Stimulated activated CD4-positive, alpha-beta T cell treated with anti-CD3 and anti-CD28 coated beads, Interleukin-2, amount 100 ng/mL, for 48 hours (primary cell): ENCODE results near the gene GCGR.

Source experiments
- DNase-seq, 2 donors: peaks; one replicate each; pipeline ENCODE4 v3.0.0-alpha.2; 2020

GCGR gene

DNA sequence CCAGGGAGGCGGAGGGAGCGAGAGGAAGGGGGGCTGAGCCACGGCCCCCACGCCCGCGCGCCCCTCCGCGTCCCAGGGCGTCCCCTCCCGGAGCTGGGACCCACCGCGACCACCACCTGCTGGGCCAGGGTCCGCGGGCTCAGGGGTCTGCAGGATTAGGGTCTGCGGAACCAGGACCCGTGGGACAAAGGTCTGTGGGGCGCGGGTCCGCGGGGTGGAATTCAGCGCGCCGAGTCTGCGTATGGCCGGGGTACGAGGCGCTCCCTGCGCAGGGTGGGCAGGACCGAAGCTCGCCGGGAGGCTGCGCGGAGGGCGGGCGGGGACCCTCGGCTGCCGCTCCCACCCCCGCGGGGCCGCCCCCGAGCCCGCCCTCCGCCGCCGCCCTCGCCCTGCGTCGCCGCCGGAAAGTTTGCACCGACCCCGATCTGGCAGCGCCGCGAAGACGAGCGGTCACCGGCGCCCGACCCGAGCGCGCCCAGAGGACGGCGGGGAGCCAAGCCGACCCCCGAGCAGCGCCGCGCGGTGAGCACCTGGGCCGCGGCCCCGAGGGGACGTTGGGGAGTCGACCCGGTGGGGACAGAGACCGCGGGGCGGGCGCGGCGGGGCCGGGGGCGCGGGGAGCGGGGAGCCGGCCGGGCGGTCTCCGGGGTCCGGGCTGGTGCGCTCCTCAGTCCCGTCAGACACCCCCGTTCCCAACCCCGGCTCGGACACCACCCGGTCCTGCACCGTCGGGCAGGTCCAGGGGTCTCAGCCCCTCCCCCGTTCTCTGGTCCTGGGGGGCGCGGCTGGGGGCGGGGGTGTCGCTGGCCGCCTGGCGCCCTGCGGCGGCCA is at the start of gene GCGR:
Gene GCGR, plus strand, starts transcription at position 423 of the 831 bp plus-strand sequence. CDS start 4,869 bp downstream, outside the sequence.
- no peak for DNase-seq

DNA sequence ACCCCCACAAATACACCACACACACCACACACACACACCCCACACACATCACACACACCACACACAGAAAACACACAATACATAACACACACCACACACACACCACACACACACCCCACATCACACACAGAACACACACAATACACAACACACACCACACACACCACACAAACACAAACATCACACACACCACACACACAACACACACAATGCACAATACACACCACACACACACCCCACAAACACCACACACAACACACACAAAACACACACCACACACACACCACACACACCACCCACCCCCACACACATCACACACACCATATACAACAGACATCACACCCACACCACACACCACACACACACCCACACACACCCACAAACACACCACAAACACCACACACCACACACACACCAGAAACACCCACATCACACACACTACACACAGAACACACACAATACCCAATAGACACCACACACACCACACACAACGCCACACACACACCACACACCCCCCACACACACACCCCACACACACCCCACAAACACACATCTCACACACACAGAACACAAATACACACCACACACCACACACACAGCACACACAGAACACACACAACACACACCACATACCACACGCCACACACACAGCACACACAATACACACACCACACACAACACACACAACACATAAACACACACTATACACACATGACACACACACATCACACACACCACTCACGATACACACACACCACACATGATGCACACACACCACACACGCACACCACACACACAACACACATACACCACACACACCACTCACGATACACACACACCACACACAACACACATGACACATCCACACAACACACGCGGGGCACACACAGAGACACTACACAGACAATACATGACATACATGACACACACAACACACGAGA is 11.0 kb upstream of the GCGR start:
- DNase-seq, result no peak

DNA sequence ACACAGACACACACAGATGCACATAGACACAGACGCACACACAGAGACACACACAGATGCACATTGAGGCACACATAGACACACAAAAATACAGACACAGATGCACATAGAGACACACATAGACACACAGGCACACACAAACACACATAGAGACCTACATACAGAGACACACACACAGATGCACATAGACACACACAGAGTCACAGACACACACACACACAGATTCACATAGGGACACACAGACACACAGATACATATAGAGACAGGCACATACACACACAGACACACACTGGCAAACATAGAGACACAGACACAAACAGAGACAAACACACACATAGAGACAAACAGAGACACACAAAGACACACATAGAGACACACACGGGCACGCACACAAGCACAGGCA is 9.9 kb upstream of the GCGR start:
- DNase-seq, result no peak

DNA sequence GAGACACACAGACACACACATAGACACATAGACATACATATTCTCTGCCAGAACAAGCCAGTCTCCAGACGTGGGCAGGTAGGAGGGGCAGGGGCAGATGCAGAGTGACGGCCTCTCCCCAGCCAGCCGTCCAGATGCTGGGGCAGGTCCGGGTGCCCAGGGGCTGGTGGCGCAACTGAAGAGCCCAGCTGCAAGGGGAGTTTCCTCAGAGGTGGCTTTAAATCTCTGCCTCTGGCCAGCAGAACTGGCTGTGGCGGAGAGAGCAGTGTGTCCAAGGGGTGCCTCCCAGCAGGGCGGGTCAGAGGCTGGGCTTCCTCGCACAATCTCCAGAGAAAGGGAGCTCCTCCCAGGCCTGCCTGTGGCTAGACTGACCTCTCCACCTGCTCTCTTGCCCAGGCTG is 9.4 kb upstream of the GCGR start:
- no peak for DNase-seq

DNA sequence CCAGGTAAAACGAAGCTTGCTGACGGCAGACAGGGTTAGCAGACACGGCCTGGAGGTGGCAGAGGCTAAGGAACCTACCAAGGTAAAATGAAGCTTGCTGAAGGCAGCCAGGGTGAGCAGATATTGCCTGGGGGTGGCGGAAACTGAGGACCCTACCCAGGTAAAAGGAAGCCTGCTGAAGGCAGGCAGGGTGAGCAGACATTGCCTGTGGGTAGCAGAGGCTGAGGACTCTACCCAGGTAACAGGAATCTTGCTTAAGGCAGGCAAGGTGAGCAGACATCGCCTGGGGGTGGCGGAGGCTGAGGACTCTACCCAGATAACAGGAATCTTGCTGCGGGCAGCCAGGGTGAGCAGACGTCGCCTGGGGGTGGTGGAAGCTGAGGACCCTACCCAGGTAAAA is 2.6 kb upstream of the GCGR start:
- no peak for DNase-seq

DNA sequence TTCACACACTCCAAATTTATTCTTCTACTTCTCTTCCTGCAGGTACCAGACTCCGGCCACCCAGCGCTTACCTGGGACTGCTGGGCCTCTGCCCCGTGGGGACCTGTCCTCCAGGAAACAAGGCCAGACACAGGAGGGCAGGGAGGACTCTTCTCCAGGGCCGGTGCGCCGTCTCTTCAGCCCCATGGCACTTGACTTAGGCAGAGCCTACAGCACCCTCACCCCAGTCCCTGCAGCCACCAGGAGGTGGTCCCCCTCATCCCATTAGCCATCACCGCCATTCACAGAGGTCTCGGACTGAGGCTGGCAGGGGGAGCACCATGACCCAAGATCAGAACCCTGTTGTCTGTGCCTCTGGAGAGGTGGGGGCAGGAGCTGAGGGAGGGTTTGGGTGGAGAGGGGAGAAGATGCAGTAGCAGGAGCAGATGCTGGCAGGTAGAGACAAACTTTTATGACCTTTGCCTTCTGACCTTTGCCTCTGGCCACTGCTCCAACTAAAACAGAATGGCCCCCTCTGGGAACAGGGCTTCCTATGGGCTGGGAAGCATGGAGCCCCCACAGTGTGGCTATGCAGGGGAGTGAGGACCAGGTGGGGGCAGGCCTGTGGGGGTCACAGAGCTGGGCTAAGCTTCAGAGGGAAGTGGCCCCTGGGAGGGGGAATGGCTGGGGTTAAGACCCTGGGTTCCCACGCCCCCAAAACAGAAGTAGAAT is 1.7 kb upstream of the GCGR start:
- no peak for DNase-seq

DNA sequence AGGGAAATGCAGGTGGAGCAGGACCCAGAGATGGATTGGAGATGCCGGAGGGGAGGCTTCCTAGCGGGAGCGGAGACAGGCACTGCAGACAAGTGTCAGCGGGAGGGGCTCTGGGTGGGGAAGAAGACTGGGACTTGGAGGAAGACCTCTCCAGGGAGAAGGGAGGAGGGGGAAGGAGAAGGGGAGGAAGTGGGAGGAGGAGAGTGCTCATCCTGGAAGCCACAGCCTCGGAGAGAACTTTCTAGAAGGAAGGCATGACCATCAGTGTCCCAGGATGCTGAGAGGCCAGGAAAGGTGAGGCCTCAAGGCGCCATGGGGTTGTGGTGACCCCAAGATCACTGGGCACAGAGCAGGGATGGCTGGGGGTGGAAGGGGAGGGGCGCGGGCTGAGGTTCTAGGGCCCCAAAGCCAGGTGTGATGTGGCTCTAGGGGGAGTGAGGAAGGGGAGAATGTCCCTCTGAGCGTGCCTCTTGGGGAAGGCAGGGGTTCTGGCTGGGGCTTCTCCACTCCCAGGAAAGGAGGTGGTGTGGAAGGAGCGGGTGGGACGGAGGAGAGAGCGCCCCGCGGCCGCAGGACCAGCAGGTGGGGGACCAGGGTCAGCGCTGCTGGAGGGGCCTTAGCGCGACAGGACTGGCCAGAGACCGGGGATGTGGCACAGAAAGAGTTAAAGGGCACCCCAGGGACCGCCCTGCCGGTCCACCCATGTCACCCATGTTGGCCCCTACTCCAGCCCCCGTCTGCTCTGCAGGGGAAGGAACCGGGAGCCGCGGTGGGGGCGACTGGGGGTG is 900 bp upstream of the GCGR start:
- no peak for DNase-seq

DNA sequence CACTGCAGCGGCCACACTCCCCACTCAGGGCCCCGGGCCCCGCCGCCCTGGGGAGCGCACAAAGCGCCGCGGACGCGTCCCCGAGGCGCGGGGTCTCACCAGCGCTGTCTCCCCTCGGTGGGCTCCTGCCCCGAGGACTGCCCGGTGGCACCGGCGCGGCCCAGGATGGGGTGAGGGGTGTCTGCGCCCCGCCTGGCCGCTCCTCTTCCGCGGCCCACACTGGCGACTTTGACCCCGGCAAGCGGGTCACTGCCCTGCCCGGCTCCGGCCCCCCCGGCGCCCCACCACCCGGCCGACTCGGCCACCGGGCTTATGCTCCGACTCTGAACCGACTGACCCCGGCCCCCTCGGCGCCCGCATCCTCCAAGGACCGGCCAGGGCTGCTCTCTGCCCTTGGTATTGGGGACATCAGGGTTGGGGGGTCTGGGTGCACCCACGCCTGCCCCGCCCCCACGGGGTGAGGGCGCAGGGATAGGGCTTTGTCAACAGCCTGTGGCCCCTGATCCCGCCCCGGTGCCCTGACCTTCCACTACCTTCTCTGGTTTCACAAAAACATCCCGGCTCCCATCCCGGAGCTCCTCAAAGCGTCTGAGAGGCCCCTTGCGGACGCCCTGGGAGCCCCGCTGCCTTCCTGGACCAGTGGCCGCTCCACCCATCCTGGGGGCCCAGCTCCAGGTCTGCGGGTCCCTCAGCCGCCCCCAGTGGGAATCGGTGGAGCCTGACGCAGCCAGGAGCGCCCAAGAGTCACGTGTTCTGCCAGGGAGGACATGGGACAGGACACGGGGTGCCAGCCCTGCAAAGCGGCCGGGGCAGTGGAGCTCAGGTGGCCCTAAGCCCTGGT is 829 bp downstream of the GCGR start:
- DNase-seq, result no peak

DNA sequence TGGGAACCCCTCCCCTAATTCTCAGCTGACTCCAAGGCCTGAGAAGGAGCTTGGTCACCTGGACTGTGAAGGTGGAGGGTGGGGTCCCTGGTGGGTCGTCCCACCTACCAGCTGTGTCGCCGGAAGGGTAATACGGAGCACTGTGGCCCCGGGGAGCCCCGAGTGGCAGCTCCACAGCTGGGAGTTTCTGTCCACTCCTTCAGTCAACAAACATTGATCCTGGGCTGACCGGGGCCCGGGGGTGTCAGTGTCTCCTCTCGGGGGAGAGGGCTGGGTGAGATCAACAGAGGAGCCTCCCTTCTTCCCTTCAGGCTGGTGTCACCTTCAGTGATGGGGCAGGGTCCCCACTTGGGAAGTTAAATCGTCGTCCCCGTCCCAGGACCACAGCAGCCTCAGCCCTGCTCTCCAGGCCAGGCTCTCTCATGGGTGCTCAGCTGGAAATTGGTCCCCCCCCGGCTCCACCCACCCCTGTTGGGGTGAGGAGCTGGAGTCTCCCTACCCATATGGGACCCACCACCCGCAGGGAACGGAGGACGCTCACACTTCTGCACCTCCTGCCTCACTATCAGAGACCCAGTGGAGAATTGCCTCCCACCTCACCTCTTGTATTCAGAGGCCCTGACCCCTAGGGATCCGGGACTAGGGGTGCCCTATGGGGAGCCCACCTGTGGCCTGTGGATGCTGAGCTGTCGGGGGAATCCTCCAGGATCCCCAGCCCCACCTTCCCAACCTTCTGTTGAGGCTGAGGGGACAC is 1.9 kb downstream of the GCGR start:
- no peak for DNase-seq

DNA sequence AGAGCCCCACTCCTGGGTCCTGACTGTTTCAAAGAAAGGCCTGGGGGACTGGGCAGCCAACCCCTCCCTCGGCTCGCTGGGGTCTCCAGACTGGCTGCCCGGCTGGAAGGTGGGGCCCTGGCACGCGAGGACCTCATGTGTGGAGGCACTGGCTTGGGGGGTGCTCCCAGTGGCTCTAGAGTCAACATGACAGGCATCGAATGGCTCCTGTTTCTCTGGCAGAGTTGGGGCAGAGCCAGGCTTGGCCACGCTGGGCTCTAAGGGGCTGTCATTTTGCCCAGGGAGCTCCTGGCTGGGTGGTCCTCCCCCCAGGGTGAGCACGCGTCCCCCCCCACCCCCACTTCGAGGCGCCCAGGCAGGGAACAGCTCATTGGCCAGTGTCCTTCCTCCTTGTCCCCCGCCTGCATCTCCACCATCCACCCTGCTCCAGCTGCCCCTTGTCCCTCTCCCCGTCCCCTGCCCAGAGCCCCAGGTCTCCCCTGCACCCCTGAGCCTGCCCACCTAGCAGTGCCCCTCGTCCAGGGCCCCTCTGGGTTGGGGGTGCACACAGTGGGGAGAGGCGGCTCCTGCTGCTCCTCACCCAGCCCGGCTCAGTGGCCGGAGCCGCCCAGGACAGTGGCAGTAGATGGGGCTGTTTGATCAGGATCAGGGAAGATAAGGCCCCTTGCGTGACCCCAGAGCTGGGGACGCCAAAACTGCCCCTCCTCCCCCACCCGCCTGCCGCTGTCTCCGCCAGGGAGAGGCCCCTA is 2.7 kb downstream of the GCGR start:
- DNase-seq, result no peak

DNA sequence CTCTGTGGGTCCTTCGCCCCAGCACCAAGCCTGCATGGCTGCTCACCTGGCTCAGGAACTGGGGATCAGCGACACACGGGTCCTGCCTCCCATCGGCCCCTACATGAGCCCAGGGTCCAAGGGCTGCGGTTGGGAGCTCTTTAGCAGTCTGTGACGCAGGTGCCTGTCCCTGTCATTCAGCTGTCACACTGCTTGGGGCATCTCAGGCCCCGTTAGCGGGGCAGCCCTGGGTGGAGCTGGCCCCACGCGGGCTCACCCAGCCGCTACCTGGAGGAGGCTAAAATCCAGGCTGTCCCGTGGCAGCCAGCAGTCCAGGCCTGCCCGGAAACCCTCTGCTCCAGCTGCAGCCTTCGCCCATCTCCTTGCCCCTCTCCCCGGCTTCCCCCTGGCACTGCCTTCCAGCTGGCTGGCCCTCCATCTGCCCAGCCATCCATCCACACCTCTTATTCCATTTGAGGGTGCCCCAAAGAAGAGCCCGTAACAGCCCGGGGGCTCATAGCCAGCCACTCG is 3.3 kb downstream of the GCGR start:
- no peak for DNase-seq

DNA sequence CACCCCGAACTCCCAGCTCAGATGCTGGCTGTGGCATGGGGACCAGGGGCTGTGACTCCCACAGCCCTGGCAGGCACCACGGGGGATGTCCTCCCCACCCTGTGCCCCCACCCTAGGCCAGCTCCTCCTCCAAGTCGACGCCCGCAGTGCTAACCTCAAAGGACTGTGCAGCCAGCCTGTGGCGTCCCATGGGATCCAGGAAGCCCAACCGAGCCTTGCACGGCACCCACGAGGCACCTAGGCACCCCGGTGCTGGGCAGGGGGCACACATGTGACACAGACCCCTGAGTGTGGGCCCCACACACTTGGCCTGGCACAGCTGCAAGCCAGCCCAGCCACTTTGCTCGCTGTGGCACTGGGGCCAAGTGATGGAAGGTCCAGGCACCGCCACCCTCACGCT is 3.9 kb downstream of the GCGR start:
- DNase-seq, result no peak

DNA sequence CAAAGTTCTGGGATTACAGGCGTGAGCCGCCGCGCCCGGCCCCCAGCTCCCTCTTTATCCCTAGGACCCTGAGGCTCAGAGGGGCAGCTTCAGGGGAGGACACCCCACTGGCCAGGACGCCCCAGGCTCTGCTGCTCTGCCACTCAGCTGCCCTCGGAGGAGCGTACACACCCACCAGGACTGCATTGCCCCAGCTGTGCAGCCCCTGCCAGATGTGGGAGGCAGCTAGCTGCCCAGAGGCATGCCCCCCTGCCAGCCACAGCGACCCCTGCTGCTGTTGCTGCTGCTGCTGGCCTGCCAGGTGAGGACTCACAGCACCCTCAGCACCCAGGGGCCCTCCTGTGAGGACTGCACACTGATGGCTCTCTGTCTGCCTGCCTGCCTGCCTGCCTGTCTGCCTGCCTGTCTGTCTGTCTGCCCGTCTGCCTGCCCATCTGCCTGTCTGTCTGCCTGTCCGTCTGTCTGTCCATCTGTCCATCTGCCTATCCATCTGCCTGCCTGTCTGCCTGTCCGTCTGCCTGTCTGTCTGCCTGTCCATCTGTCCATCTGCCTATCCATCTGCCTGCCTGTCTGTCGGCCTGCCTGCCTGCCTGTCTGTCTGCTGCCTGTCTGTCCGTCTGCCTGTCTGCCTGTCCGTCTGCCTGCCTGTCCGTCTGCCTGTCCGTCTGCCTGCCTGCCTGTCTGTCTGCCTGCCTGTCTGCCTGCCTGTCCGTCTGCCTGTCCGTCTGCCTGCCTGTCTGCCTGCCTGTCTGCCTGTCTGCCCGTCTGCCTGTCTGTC is 5.0 kb downstream of the GCGR start:
- DNase-seq, result no peak

DNA sequence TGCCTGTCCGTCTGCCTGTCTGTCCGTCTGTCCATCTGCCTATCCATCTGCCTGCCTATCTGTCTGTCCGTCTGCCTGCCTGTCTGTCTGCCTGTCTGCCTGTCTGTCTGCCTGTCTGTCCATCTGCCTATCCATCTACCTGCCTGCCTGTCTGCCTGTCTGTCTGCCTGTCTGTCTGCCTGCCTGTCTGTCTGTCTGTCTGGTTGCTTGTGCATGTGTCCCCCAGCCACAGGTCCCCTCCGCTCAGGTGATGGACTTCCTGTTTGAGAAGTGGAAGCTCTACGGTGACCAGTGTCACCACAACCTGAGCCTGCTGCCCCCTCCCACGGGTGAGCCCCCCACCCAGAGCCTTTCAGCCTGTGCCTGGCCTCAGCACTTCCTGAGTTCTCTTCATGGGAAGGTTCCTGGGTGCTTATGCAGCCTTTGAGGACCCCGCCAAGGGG is 5.6 kb downstream of the GCGR start:
- no peak for DNase-seq

DNA sequence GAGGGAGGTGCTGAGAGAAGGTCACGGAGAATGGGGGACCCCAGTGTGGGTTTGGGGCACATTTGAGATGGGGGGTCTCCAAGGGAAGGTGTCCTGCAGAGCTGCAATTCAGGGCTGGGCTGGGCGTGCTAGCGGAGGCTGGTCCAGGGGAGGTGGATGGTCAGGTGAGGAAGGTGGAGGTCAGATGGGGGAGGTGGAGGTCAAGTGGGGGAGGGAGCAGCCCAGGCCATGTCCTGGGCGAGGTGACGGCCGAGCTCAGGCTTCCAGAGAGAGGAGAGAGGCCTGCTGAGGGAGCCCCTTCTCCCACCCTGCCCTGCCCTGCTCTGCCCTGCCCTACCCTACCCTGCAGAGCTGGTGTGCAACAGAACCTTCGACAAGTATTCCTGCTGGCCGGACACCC is 6.5 kb downstream of the GCGR start:
- DNase-seq, result no peak

DNA sequence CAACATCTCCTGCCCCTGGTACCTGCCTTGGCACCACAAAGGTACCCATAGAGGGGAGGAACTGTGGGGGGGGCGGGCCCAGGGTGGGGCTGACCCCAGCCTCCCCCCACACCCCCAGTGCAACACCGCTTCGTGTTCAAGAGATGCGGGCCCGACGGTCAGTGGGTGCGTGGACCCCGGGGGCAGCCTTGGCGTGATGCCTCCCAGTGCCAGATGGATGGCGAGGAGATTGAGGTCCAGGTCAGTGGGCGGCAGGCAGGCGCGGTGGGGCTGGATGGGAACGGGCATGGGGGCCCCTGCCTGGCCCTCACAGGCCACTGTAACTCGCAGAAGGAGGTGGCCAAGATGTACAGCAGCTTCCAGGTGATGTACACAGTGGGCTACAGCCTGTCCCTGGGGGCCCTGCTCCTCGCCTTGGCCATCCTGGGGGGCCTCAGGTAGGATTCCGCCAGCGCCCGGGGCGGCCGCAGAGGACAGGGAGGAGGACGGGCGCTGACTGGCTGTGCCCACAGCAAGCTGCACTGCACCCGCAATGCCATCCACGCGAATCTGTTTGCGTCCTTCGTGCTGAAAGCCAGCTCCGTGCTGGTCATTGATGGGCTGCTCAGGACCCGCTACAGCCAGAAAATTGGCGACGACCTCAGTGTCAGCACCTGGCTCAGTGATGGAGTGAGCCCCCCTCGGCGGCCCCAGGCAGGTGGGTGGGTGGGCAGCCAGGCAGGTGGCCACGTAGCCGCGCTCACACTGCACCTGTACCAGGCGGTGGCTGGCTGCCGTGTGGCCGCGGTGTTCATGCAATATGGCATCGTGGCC is 7.1 kb downstream of the GCGR start:
- no peak for DNase-seq

DNA sequence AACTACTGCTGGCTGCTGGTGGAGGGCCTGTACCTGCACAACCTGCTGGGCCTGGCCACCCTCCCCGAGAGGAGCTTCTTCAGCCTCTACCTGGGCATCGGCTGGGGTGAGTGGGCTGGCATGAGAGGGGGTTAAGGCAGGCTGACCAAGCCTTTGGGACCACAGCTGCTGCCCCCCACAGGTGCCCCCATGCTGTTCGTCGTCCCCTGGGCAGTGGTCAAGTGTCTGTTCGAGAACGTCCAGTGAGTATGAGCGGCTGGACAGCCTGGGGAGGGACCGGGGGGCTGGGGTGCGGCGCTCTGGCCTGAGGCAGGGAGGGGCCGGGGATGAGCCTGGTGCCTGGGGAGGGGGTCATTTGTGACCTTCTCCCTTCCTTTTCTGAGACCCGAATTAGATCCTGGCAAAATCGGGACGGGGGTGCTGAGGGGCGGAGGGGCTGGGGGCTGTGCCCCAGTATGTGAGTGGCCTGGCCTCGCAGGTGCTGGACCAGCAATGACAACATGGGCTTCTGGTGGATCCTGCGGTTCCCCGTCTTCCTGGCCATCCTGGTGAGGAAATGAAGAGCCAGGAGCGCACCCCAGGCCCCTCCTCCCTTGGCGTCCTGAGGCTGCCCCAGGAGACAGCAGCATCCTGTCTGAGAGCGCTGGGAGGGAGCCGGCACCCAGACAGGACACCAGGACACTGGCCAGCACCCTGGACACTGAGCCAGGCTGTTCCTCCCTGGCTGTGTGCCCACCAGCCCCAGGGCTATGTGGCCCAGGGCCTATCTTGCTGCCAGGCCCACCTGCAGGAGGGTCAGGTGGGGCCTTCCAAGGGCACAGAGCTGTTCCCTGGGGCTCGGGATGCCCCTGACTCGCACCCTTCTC is 8.0 kb downstream of the GCGR start:
- DNase-seq, result no peak
